Endothelial cell of umbilical vein (primary cell): Measurements from ENCODE around the gene CREB3L2.

Experiments used
- EZH2 ChIP-seq: IDR thresholded peaks from 2 replicates; pipeline ENCODE4 v1.6.1; 2012; ENCODE audit warnings: borderline replicate concordance, low read depth, mild to moderate bottlenecking, moderate library complexity, low read length, inconsistent platforms; ENCODE audit not compliant: severe bottlenecking
- FOS ChIP-seq: IDR thresholded peaks from 2 replicates; pipeline ENCODE4 v1.6.1; 2011; ENCODE audit warnings: mild to moderate bottlenecking, low read length, moderate library complexity, borderline replicate concordance; ENCODE audit not compliant: insufficient read depth
- GATA2 ChIP-seq: IDR thresholded peaks from 2 replicates; pipeline ENCODE4 v1.7.0; 2011; ENCODE audit warnings: low read depth, mild to moderate bottlenecking, moderate library complexity, mixed read lengths, low read length; ENCODE audit not compliant: insufficient read length, insufficient read depth
- JUN ChIP-seq: IDR thresholded peaks from 2 replicates; pipeline ENCODE4 v1.6.1; 2011; ENCODE audit warnings: borderline replicate concordance, low read depth; ENCODE audit not compliant: insufficient read length, insufficient read depth
- MAX ChIP-seq: IDR thresholded peaks from 2 replicates; pipeline ENCODE4 v1.6.1; 2011; ENCODE audit not compliant: insufficient read depth, insufficient read length
- MYC ChIP-seq: IDR thresholded peaks from one replicate; pipeline ENCODE4 v1.6.1; 2011; ENCODE audit warnings: mild to moderate bottlenecking, low read depth, low read length
- POLR2A ChIP-seq: IDR thresholded peaks from 2 replicates; pipeline ENCODE4 v1.6.1; 2012; ENCODE audit warnings: low read depth, mild to moderate bottlenecking, control low read depth, low read length
- POLR2AphosphoS5 ChIP-seq: IDR thresholded peaks from 2 replicates; pipeline ENCODE4 v1.6.1; 2012; ENCODE audit warnings: low read depth, mild to moderate bottlenecking, control low read depth, low read length, moderate library complexity; ENCODE audit not compliant: insufficient read depth
- TF ChIP-seq, protein P1 (sequence below), 2 donors: IDR thresholded peaks; 1 replicate in 1 of 2; 2 replicates in 1 of 2; pipeline ENCODE4 v1.5.1; 2011; ENCODE audit warnings: low read length in 2 of 2, mild to moderate bottlenecking in 2 of 2, moderate library complexity in 2 of 2, control low read depth in 1 of 2, inconsistent platforms in 1 of 2, low read depth in 1 of 2; ENCODE audit not compliant: insufficient read depth in 1 of 2; ENCODE audit errors: extremely low read depth in 1 of 2

GRCh38 chr7:137836113-137836509, 165.8 kb downstream of the CREB3L2 start:
- no peak for TF ChIP-seq POLR2A
- TF ChIP-seq, protein P1, sequence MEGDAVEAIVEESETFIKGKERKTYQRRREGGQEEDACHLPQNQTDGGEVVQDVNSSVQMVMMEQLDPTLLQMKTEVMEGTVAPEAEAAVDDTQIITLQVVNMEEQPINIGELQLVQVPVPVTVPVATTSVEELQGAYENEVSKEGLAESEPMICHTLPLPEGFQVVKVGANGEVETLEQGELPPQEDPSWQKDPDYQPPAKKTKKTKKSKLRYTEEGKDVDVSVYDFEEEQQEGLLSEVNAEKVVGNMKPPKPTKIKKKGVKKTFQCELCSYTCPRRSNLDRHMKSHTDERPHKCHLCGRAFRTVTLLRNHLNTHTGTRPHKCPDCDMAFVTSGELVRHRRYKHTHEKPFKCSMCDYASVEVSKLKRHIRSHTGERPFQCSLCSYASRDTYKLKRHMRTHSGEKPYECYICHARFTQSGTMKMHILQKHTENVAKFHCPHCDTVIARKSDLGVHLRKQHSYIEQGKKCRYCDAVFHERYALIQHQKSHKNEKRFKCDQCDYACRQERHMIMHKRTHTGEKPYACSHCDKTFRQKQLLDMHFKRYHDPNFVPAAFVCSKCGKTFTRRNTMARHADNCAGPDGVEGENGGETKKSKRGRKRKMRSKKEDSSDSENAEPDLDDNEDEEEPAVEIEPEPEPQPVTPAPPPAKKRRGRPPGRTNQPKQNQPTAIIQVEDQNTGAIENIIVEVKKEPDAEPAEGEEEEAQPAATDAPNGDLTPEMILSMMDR (IDR thresholded peaks at IDR 0.05; ENCODE audit: extremely low read depth in 1 of 2, insufficient read depth in 1 of 2, low read depth in 1 of 2, low read length in 2 of 2) = no peak
- TF ChIP-seq EZH2 = no peak
- TF ChIP-seq POLR2AphosphoS5 = no peak
- TF ChIP-seq MYC = no peak
- no peak for TF ChIP-seq MAX
- TF ChIP-seq FOS = no peak
- no peak for TF ChIP-seq JUN
- no peak for TF ChIP-seq GATA2
